SU-DHL-6 (cell line): ENCODE data around the gene NYNRIN.

ENCODE experiments used
- EZH2phosphoT487 ChIP-seq: fragments of 200-600 bp; sonication (generic), shearing (Covaris generic); conservative IDR thresholded peaks from 2 replicates; pipeline ENCODE4 v1.6.1; 2018; ENCODE audit warnings: mild to moderate bottlenecking, antibody characterized with exemption, low read length, moderate library complexity, mixed read lengths
- TF ChIP-seq, protein P1 (sequence below): fragments of 200-600 bp; sonication (generic); IDR thresholded peaks from one replicate; pipeline ENCODE4 v1.5.1; 2017; ENCODE audit warnings: antibody characterized with exemption, mild to moderate bottlenecking, low read length, moderate library complexity; ENCODE audit not compliant: insufficient read depth, poor library complexity, severe bottlenecking

DNA sequence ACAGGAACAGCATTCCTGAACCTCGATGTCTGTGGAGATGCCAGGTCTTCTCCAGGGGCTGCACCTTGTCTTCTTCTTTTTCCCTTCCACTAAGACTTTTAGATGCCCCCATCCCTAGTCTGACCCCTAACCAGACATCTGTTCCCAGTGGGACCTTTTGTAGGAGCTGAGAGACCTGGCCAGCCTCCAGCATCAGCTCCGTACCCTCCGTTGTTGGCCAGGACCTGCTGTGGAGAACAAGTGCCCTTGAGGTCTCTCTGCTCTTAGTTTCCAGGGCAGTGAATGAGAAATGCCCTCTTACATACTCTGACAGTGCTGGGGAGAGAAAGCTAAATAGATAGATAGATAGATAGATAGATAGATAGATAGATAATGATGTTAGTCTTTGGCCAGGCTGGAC lies 60.5 kb downstream of the NYNRIN start:
- TF ChIP-seq, protein P1, sequence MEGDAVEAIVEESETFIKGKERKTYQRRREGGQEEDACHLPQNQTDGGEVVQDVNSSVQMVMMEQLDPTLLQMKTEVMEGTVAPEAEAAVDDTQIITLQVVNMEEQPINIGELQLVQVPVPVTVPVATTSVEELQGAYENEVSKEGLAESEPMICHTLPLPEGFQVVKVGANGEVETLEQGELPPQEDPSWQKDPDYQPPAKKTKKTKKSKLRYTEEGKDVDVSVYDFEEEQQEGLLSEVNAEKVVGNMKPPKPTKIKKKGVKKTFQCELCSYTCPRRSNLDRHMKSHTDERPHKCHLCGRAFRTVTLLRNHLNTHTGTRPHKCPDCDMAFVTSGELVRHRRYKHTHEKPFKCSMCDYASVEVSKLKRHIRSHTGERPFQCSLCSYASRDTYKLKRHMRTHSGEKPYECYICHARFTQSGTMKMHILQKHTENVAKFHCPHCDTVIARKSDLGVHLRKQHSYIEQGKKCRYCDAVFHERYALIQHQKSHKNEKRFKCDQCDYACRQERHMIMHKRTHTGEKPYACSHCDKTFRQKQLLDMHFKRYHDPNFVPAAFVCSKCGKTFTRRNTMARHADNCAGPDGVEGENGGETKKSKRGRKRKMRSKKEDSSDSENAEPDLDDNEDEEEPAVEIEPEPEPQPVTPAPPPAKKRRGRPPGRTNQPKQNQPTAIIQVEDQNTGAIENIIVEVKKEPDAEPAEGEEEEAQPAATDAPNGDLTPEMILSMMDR, result no peak
- TF ChIP-seq EZH2phosphoT487, result no peak
